Neural cell (in vitro differentiated cells): ENCODE data around the gene ARPC3. TPM values are rescaled to one million over a fixed set of nuclear protein-coding genes. Genes with fewer than 3 reads are reported as not detected.

Source experiments
- H2AFZ ChIP-seq: fragments of 200-600, 300-800 bp; sonication (generic), shearing (Covaris generic); 2 replicates; pipeline ENCODE4 v1.6.0; 2014; ENCODE audit warnings: low read depth, mild to moderate bottlenecking, antibody characterized with exemption, low read length, moderate library complexity
- H3F3A ChIP-seq: fragments of 200-600 bp; shearing (Covaris generic); 2 replicates; pipeline ENCODE4 v1.6.1; 2016; ENCODE audit warnings: mild to moderate bottlenecking, moderate library complexity, mixed read lengths, antibody characterized with exemption, low read length; ENCODE audit not compliant: insufficient read depth, poor library complexity, severe bottlenecking
- H3K27ac ChIP-seq: fragments of 200-600, 300-800 bp; sonication (generic), shearing (Covaris generic); 2 replicates; pipeline ENCODE4 v1.5.1; 2014; ENCODE audit warnings: mild to moderate bottlenecking, low read length, moderate library complexity
- H3K27me3 ChIP-seq: fragments of 300-800, 200-600 bp; sonication (generic), shearing (Covaris generic); 2 replicates; pipeline ENCODE4 v1.6.0; 2014; ENCODE audit warnings: mild to moderate bottlenecking, low read depth, low read length, moderate library complexity; ENCODE audit not compliant: insufficient read depth
- H3K36me3 ChIP-seq: fragments of 300-800, 200-600 bp; sonication (generic), shearing (Covaris generic); 2 replicates; pipeline ENCODE4 v1.5.1; 2014; ENCODE audit warnings: mild to moderate bottlenecking, antibody characterized with exemption, low read length, moderate library complexity; ENCODE audit not compliant: insufficient read depth
- H3K4me2 ChIP-seq: fragments of 300-800, 200-600 bp; sonication (generic), shearing (Covaris generic); 2 replicates; pipeline ENCODE4 v1.6.0; 2014; ENCODE audit warnings: mild to moderate bottlenecking, low read length
- H3K4me3 ChIP-seq: fragments of 300-800, 200-600 bp; sonication (generic), shearing (Covaris generic); 2 replicates; pipeline ENCODE4 v1.5.1; 2014; ENCODE audit warnings: mild to moderate bottlenecking, low read length, moderate library complexity
- H3K79me2 ChIP-seq: fragments of 200-600 bp; shearing (Covaris generic); replicated peaks from 2 replicates; pipeline ENCODE4 v1.6.0; 2014; ENCODE audit warnings: mild to moderate bottlenecking, low read length, moderate library complexity; ENCODE audit not compliant: insufficient read depth
- H3K9ac ChIP-seq: fragments of 300-800, 200-600 bp; sonication (generic), shearing (Covaris generic); 2 replicates; pipeline ENCODE4 v1.6.1; 2016; ENCODE audit warnings: mild to moderate bottlenecking, low read length, mixed read lengths
- H3K9me2 ChIP-seq: fragments of 200-600 bp; shearing (Covaris generic); 2 replicates; pipeline ENCODE4 v1.6.1; 2016; ENCODE audit warnings: mild to moderate bottlenecking, low read length, mixed read lengths; ENCODE audit not compliant: insufficient read depth
- H3K9me3 ChIP-seq: fragments of 200-600, 300-800 bp; sonication (generic), shearing (Covaris generic); 2 replicates; pipeline ENCODE4 v1.6.1; 2016; ENCODE audit warnings: mild to moderate bottlenecking, mixed run types, low read length, moderate library complexity, mixed read lengths
- H4K20me1 ChIP-seq: fragments of 200-600 bp; shearing (Covaris generic); 2 replicates; pipeline ENCODE4 v1.6.1; 2016; ENCODE audit warnings: mild to moderate bottlenecking, mixed run types; ENCODE audit not compliant: insufficient read depth
- EP300 ChIP-seq: fragments of 450-650 bp; conservative IDR thresholded peaks from 2 replicates; pipeline ENCODE4 v1.6.1; 2014; ENCODE audit warnings: antibody characterized with exemption, mild to moderate bottlenecking, moderate library complexity; ENCODE audit not compliant: poor library complexity, severe bottlenecking
- EZH2 ChIP-seq: fragments of 200-600, 300-800 bp; shearing (Covaris generic), sonication (generic); IDR thresholded peaks from 2 replicates; pipeline ENCODE4 v1.6.1; 2014; ENCODE audit warnings: antibody characterized with exemption, low read length, borderline replicate concordance, mild to moderate bottlenecking; ENCODE audit not compliant: insufficient read depth, poor library complexity, severe bottlenecking
- MXI1 ChIP-seq: fragments of 450-650 bp; conservative IDR thresholded peaks from 2 replicates; pipeline ENCODE4 v1.6.1; 2014; ENCODE audit warnings: antibody characterized with exemption, mild to moderate bottlenecking; ENCODE audit not compliant: poor library complexity, severe bottlenecking
- POLR2AphosphoS5 ChIP-seq: IDR thresholded peaks from 2 replicates; pipeline ENCODE4 v1.6.1; 2012
- RAD21 ChIP-seq: fragments of 450-650 bp; conservative IDR thresholded peaks from 2 replicates; pipeline ENCODE4 v1.6.1; 2014; ENCODE audit warnings: antibody characterized with exemption, mild to moderate bottlenecking, moderate library complexity
- SMC3 ChIP-seq: fragments of 450-650 bp; conservative IDR thresholded peaks from 2 replicates; pipeline ENCODE4 v1.6.1; 2014; ENCODE audit warnings: antibody characterized with exemption, mild to moderate bottlenecking, moderate library complexity; ENCODE audit not compliant: poor library complexity
- TAF1 ChIP-seq: IDR thresholded peaks from 2 replicates; pipeline ENCODE4 v1.6.1; 2012; ENCODE audit warnings: low read depth
- polyA plus RNA-seq: library from polyadenylated mRNA; depleted of rRNA; stranded (reverse); fragments of >200 nt; gene quantifications from 2 replicates; pipeline ENCODE4 v1.2.3, GENCODE V29; 2014
- TF ChIP-seq, protein P1 (sequence below): fragments of 450-650 bp; IDR thresholded peaks from 2 replicates; pipeline ENCODE4 v1.5.1; 2014; ENCODE audit warnings: antibody characterized with exemption, mild to moderate bottlenecking, moderate library complexity; ENCODE audit not compliant: poor library complexity, severe bottlenecking
- TF ChIP-seq, protein P2 (sequence below): IDR thresholded peaks from 2 replicates; pipeline ENCODE4 v1.6.1; 2012; ENCODE audit warnings: borderline replicate concordance

ARPC3 gene
- polyA plus RNA-seq, 1 donor from 2014 or later, result 897 TPM

DNA sequence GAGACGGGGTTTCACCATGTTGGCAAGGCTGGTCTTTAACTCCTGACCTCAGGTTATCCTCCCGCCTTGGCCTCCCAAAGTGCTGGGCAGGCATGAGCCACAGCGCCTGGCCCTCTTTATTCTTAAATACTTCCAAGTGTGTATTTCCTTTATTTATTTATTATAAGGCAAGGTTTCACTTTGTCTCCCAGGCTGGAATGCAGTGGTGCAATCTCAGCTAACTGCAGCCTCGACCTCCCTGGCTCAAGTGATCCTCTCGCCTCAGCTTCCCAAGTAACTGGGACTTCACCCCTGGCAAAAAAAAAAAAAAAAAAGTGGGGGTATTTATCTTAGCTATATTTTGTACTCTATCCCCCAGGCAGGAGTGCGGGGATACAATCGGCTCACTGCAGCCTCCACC is 25.3 kb upstream of the ARPC3 start:
- Histone ChIP-seq H2AFZ (no peak overlapping the region), H3K79me2 (no peaks in the 10 kb centered on the region), H3F3A (no peaks in the 10 kb centered on the region), H3K4me2 (no peak overlapping the region), H3K9me3 (no peaks in the 10 kb centered on the region), H4K20me1 (no peaks in the 10 kb centered on the region), H3K4me3 (no peak overlapping the region), H3K9me2 (no peaks in the 10 kb centered on the region), H3K27ac (no peak overlapping the region), H3K36me3 (no peaks in the 10 kb centered on the region), H3K9ac (no peak overlapping the region), H3K27me3 (no peaks in the 10 kb centered on the region)
- TF ChIP-seq SMC3, result no peak
- TF ChIP-seq EP300, result no peak
- TF ChIP-seq, protein P1, sequence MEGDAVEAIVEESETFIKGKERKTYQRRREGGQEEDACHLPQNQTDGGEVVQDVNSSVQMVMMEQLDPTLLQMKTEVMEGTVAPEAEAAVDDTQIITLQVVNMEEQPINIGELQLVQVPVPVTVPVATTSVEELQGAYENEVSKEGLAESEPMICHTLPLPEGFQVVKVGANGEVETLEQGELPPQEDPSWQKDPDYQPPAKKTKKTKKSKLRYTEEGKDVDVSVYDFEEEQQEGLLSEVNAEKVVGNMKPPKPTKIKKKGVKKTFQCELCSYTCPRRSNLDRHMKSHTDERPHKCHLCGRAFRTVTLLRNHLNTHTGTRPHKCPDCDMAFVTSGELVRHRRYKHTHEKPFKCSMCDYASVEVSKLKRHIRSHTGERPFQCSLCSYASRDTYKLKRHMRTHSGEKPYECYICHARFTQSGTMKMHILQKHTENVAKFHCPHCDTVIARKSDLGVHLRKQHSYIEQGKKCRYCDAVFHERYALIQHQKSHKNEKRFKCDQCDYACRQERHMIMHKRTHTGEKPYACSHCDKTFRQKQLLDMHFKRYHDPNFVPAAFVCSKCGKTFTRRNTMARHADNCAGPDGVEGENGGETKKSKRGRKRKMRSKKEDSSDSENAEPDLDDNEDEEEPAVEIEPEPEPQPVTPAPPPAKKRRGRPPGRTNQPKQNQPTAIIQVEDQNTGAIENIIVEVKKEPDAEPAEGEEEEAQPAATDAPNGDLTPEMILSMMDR, result no peak
- TF ChIP-seq, protein P2, sequence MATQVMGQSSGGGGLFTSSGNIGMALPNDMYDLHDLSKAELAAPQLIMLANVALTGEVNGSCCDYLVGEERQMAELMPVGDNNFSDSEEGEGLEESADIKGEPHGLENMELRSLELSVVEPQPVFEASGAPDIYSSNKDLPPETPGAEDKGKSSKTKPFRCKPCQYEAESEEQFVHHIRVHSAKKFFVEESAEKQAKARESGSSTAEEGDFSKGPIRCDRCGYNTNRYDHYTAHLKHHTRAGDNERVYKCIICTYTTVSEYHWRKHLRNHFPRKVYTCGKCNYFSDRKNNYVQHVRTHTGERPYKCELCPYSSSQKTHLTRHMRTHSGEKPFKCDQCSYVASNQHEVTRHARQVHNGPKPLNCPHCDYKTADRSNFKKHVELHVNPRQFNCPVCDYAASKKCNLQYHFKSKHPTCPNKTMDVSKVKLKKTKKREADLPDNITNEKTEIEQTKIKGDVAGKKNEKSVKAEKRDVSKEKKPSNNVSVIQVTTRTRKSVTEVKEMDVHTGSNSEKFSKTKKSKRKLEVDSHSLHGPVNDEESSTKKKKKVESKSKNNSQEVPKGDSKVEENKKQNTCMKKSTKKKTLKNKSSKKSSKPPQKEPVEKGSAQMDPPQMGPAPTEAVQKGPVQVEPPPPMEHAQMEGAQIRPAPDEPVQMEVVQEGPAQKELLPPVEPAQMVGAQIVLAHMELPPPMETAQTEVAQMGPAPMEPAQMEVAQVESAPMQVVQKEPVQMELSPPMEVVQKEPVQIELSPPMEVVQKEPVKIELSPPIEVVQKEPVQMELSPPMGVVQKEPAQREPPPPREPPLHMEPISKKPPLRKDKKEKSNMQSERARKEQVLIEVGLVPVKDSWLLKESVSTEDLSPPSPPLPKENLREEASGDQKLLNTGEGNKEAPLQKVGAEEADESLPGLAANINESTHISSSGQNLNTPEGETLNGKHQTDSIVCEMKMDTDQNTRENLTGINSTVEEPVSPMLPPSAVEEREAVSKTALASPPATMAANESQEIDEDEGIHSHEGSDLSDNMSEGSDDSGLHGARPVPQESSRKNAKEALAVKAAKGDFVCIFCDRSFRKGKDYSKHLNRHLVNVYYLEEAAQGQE, result no peak
- TF ChIP-seq RAD21, result no peak
- TF ChIP-seq POLR2AphosphoS5, result no peak
- no peak for TF ChIP-seq TAF1
- no peak for TF ChIP-seq EZH2
- no peak for TF ChIP-seq MXI1

DNA sequence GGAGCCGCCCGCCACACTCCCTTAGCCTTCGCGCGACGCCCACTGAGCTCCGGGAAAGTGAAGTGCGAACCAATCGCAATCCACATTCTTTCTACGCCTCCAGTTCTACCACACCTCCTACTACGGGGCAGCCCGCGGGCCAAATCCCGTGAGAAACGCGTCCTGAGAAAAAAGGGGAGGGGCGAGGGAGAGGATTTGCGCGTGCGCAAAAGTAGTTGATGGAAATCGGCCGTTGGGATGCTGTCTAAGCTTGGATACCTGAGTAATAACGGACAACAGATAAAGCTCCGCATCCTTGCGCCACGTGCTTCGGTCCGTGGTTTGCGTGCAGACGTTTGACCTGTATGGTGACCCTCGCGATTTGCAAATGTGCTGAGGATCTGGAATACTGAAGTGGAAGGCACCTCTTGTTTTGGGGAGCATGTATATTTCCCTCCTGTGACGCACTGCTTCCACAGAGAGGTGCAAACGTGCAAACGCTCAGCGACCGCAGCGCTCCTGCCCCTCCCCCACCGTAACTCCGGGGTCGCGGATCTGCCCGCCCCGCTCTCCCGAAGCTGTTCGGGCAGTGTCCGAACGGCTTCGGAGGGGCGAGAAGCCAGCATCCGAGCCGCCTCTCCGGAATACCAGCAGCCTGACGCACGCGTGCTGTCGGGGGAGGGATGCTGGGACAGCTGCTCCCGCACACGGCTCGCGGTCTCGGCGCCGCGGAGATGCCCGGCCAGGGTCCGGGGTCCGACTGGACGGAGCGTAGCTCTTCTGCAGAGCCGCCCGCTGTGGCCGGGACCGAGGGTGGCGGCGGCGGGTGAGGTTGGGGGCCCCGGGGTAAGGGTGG is 18.3 kb upstream of the ARPC3 start, which contains the start of the genes FAM216A and GPN3:
Gene FAM216A (plus strand): TSS at position 632 of the 835 bp plus-strand sequence. CDS start 31 bp downstream, at position 663.
Gene GPN3 (minus strand): TSS at position 44 of the 835 bp plus-strand sequence. CDS start 54 bp downstream, outside the sequence.
- peak within 1 kb of the TSS; percentile 92 for H3K27ac ChIP-seq
- no peaks in the 10 kb centered on the region for H3K9me3 ChIP-seq
- H4K20me1 ChIP-seq, result no peaks in the 10 kb centered on the region
- peak within 1 kb of the TSS; percentile 87 for H2AFZ ChIP-seq
- peaks cover 14% of the 10 kb centered on the region for H3K79me2 ChIP-seq
- H3K27me3 ChIP-seq, result no peaks in the 10 kb centered on the region
- H3K4me2 ChIP-seq, result peak within 1 kb of the TSS; percentile 90
- peak within 1 kb of the TSS; percentile 92 for H3K9ac ChIP-seq
- H3K4me3 ChIP-seq, result peak within 1 kb of the TSS; percentile 97
- no peaks in the 10 kb centered on the region for H3K9me2 ChIP-seq
- TF ChIP-seq EP300 (peak; percentile 65), SMC3 (no peak), TAF1 (peak; percentile 84), EZH2 (no peak), RAD21 (no peak), POLR2AphosphoS5 (peak; percentile 85), MXI1 (peak; percentile 96)
- TF ChIP-seq, protein P1, result no peak
- TF ChIP-seq, protein P2, result peak; percentile 94
- H3K36me3 ChIP-seq, result no peaks in the 10 kb centered on the region
- no peaks in the 10 kb centered on the region for H3F3A ChIP-seq
